Endothelial cell of umbilical vein (primary cell): ENCODE measurements around the gene ROBO4. TPM values are rescaled to one million over a fixed set of nuclear protein-coding genes. Genes with fewer than 3 reads are reported as not detected.

Experiments used
- BruUV-seq: library from RNA; stranded (reverse); fragments of 400-500 nt; replicated peaks from 2 replicates; lab custom pipeline; 2021; lab: Mats Ljungman, UMichigan
- CTCF ChIA-PET: fragments of 300-600, 350-600 bp; sonication (Branson Sonifier 250); formaldehyde crosslinking; loops from one replicate; lab custom pipeline; 2021; ENCODE audit warnings: antibody characterized with exemption, inconsistent platforms; lab: Charles Lee
- POLR2A ChIA-PET: fragments of 300-600, 350-600 bp; sonication (Branson Sonifier 250); formaldehyde crosslinking; loops from one replicate; lab custom pipeline; 2021; ENCODE audit warnings: antibody characterized with exemption, inconsistent platforms; lab: Charles Lee
- DNase-seq: peaks from one replicate; pipeline ENCODE4 v3.0.0-alpha.2; 2011; ENCODE audit warnings: low read depth, low spot score
- FAIRE-seq: peaks from 2 replicates; lab custom pipeline; 2011; peaks lifted over from hg19 to GRCh38; lab: Jason Lieb, UNC
- H2AFZ ChIP-seq: 2 replicates; pipeline ENCODE4 v1.6.0; 2012; ENCODE audit warnings: low read depth, low read length, control low read depth, inconsistent platforms
- H3K27ac ChIP-seq: 2 replicates; pipeline ENCODE4 v1.5.1; 2011; ENCODE audit warnings: low read depth, mild to moderate bottlenecking, control low read depth, low read length, moderate library complexity; ENCODE audit not compliant: insufficient read depth
- H3K27me3 ChIP-seq, 2 experiments: 2 replicates each; pipeline versions ENCODE4 v1.6.0 to v1.6.1; 2011; ENCODE audit warnings: low read length in 2 of 2, mixed read lengths in 1 of 2; ENCODE audit not compliant: control insufficient read depth in 2 of 2, insufficient read depth in 2 of 2
- H3K36me3 ChIP-seq, 2 experiments: 2 replicates in 1 of 2; 3 replicates in 1 of 2; pipeline ENCODE4 v1.5.1; 2011; ENCODE audit warnings: low read length in 2 of 2, mild to moderate bottlenecking in 1 of 2, moderate library complexity in 1 of 2; ENCODE audit not compliant: control insufficient read depth in 2 of 2, insufficient read depth in 2 of 2; ENCODE audit errors: extremely low read depth in 1 of 2
- H3K4me1 ChIP-seq: 3 replicates; pipeline ENCODE4 v1.5.1; 2011; ENCODE audit warnings: mild to moderate bottlenecking, low read length; ENCODE audit not compliant: control insufficient read depth, insufficient read depth; ENCODE audit errors: extremely low read depth
- H3K4me2 ChIP-seq: 2 replicates; pipeline ENCODE4 v1.6.1; 2011; ENCODE audit warnings: low read length, control low read depth, mixed read lengths; ENCODE audit not compliant: insufficient read depth
- H3K4me3 ChIP-seq, 3 experiments: fragments of 200-600 bp in 1 of 3; sonication (generic), shearing (Covaris generic) in 1 of 3; replicated peaks in 1 of 3; 2 replicates each; pipeline ENCODE4 v1.5.1; 2011 to 2016; ENCODE audit warnings: control low read depth in 3 of 3, low read length in 3 of 3, mild to moderate bottlenecking in 2 of 3, inconsistent platforms in 1 of 3, low read depth in 1 of 3, moderate library complexity in 1 of 3; ENCODE audit not compliant: insufficient read depth in 1 of 3
- H3K79me2 ChIP-seq: 2 replicates; pipeline ENCODE4 v1.6.0; 2012; ENCODE audit warnings: low read length, inconsistent platforms; ENCODE audit not compliant: control insufficient read depth, insufficient read depth
- H3K9ac ChIP-seq: replicated peaks from 2 replicates; pipeline ENCODE3; 2011; ENCODE audit warnings: low read length, control low read depth; ENCODE audit not compliant: insufficient read depth; ENCODE audit errors: extremely low read depth
- H3K9me1 ChIP-seq: replicated peaks from 3 replicates; pipeline ENCODE4 v1.6.0; 2011; ENCODE audit warnings: mild to moderate bottlenecking, low read length; ENCODE audit not compliant: control insufficient read depth, insufficient read depth; ENCODE audit errors: extremely low read depth
- H3K9me3 ChIP-seq: replicated peaks from 2 replicates; pipeline ENCODE4 v1.5.1; 2012; ENCODE audit warnings: low read length, inconsistent platforms; ENCODE audit not compliant: control insufficient read depth, insufficient read depth
- H4K20me1 ChIP-seq: replicated peaks from 2 replicates; pipeline ENCODE3; 2011; ENCODE audit warnings: mild to moderate bottlenecking, low read length; ENCODE audit not compliant: control insufficient read depth, insufficient read depth; ENCODE audit errors: extremely low read depth
- CTCF ChIP-seq, 2 donors: IDR thresholded peaks; 1 replicate in 1 of 2; 2 replicates in 1 of 2; pipeline ENCODE4 v1.5.1; 2011; ENCODE audit warnings: low read length in 2 of 2, mild to moderate bottlenecking in 2 of 2, moderate library complexity in 2 of 2, control low read depth in 1 of 2, inconsistent platforms in 1 of 2, low read depth in 1 of 2; ENCODE audit not compliant: insufficient read depth in 1 of 2; ENCODE audit errors: extremely low read depth in 1 of 2
- EZH2 ChIP-seq: IDR thresholded peaks from 2 replicates; pipeline ENCODE4 v1.6.1; 2012; ENCODE audit warnings: borderline replicate concordance, low read depth, mild to moderate bottlenecking, moderate library complexity, low read length, inconsistent platforms; ENCODE audit not compliant: severe bottlenecking
- FOS ChIP-seq: IDR thresholded peaks from 2 replicates; pipeline ENCODE4 v1.6.1; 2011; ENCODE audit warnings: mild to moderate bottlenecking, low read length, moderate library complexity, borderline replicate concordance; ENCODE audit not compliant: insufficient read depth
- GATA2 ChIP-seq: IDR thresholded peaks from 2 replicates; pipeline ENCODE4 v1.7.0; 2011; ENCODE audit warnings: low read depth, mild to moderate bottlenecking, moderate library complexity, mixed read lengths, low read length; ENCODE audit not compliant: insufficient read length, insufficient read depth
- JUN ChIP-seq: IDR thresholded peaks from 2 replicates; pipeline ENCODE4 v1.6.1; 2011; ENCODE audit warnings: borderline replicate concordance, low read depth; ENCODE audit not compliant: insufficient read length, insufficient read depth
- MAX ChIP-seq: IDR thresholded peaks from 2 replicates; pipeline ENCODE4 v1.6.1; 2011; ENCODE audit not compliant: insufficient read depth, insufficient read length
- MYC ChIP-seq: IDR thresholded peaks from one replicate; pipeline ENCODE4 v1.6.1; 2011; ENCODE audit warnings: mild to moderate bottlenecking, low read depth, low read length
- POLR2A ChIP-seq: IDR thresholded peaks from 2 replicates; pipeline ENCODE4 v1.6.1; 2012; ENCODE audit warnings: low read depth, mild to moderate bottlenecking, control low read depth, low read length
- POLR2AphosphoS5 ChIP-seq: IDR thresholded peaks from 2 replicates; pipeline ENCODE4 v1.6.1; 2012; ENCODE audit warnings: low read depth, mild to moderate bottlenecking, control low read depth, low read length, moderate library complexity; ENCODE audit not compliant: insufficient read depth
- dilution Hi-C: fragments of 300-500 bp; cut with MboI; formaldehyde crosslinking; loops from one replicate; pipeline ENCODE4 v1.15.0; 2019; ENCODE audit warnings: low sequenced_read_pairs; ENCODE audit not compliant: extremely low pct_ligation_motif_present
- intact Hi-C: fragments of 100-400 bp; cut with micrococcal nuclease; formaldehyde crosslinking; loops from one replicate; pipeline ENCODE4 v1.10.0; 2022
- polyA plus RNA-seq, 4 experiments: library from polyadenylated mRNA; depleted of rRNA in 3 of 4; stranded (reverse) in 3 of 4; unstranded in 1 of 4; fragments of >200 nt; gene quantifications; 2 replicates each; pipeline versions ENCODE4 v1.2.1 to v1.2.3, GENCODE V29; 2011 to 2012; ENCODE audit warnings: missing spikeins in 1 of 4
- total RNA-seq: library from RNA; stranded (reverse); gene quantifications from 2 replicates; pipeline ENCODE4 v1.2.3, GENCODE V29; 2021

The ROBO4 gene
- total and polyA plus RNA-seq, 2 donors (not counting 3 experiments of a cell fraction or from before 2014, with no cell fraction given): 260 to 474 TPM

- FAIRE-seq: no peak
These were observed 45.0 kb upstream of the ROBO4 start for GRCh38 chr11:124942466-124943253.

More at GRCh38 chr11:124942466-124943253, 45.0 kb upstream of the ROBO4 start:
- H3K4me2 ChIP-seq: no peak overlapping the region
- no peak overlapping the region for H2AFZ ChIP-seq
- no peaks in the 10 kb centered on the region for H3K36me3 ChIP-seq
- H3K9me3 ChIP-seq: no peaks in the 10 kb centered on the region
- POLR2A ChIA-PET: interaction anchor here (1.3 to 2.0 kb wide), 2 partner anchors 11 to 44 kb away, joined by 3 to 6 read pairs; partner anchors contain the start of gene CCDC15
- intact Hi-C loops: no loop called here
- H3K4me1 ChIP-seq: no peaks in the 10 kb centered on the region
- no peak overlapping the region for H3K9ac ChIP-seq
- no peak for DNase-seq
- TF ChIP-seq FOS: no peak
- TF ChIP-seq MYC: no peak
- TF ChIP-seq GATA2: no peak
- TF ChIP-seq MAX: no peak
- TF ChIP-seq EZH2: no peak
- no peak for TF ChIP-seq CTCF (IDR thresholded peaks at IDR 0.05; ENCODE audit: extremely low read depth in 1 of 2, insufficient read depth in 1 of 2, low read depth in 1 of 2, low read length in 2 of 2)
- no peak for TF ChIP-seq JUN
- no peak for TF ChIP-seq POLR2AphosphoS5
- no peak for TF ChIP-seq POLR2A
- H3K9me1 ChIP-seq: no peaks in the 10 kb centered on the region
- CTCF ChIA-PET: interaction anchor here (1.0 to 3.6 kb wide), 13 partner anchors 11 to 200 kb away, joined by 3 to 14 read pairs (median 4); partner anchors contain the start of gene CCDC15
- H3K4me3 ChIP-seq: no peak overlapping the region
- no peak overlapping the region for H3K27ac ChIP-seq
- BruUV-seq: no TSS peak
- no peaks in the 10 kb centered on the region for H3K27me3 ChIP-seq
- no peaks in the 10 kb centered on the region for H3K79me2 ChIP-seq
- dilution Hi-C loops: no loop called here
- H4K20me1 ChIP-seq: no peaks in the 10 kb centered on the region
